Prostate gland (tissue), 2 donors: ENCODE data around the gene LY86. TPM values are rescaled to one million over a fixed set of nuclear protein-coding genes. Genes with fewer than 3 reads are reported as not detected.

Experiments
- DNase-seq: peaks from one replicate; pipeline ENCODE4 v3.0.0-alpha.2; 2019; ENCODE audit warnings: low spot score
- H3K27ac ChIP-seq, 2 donors: fragments of 200-600 bp; sonication (generic); 2 replicates each; pipeline ENCODE4 v1.5.1; 2017 to 2019
- H3K27me3 ChIP-seq: fragments of 200-600 bp; sonication (generic); replicated peaks from 2 replicates; pipeline ENCODE4 v1.5.1; 2019; ENCODE audit not compliant: insufficient read depth
- H3K36me3 ChIP-seq, 2 donors: fragments of 200-600 bp; sonication (generic); 1 replicate in 1 of 2; 2 replicates in 1 of 2; pipeline versions ENCODE4 v1.5.1 to v1.8.1; 2017 to 2019
- H3K4me1 ChIP-seq: fragments of 200-600 bp; sonication (generic); replicated peaks from 2 replicates; pipeline ENCODE4 v1.5.1; 2019
- H3K4me3 ChIP-seq, 2 donors: fragments of 200-600 bp; sonication (generic); 2 replicates each; pipeline ENCODE4 v1.5.1; 2017 to 2019
- H3K9me3 ChIP-seq: fragments of 200-600 bp; sonication (generic); 2 replicates; pipeline ENCODE4 v1.5.1; 2017
- CTCF ChIP-seq, 4 experiments: fragments of 200-600 bp in 2 of 4; fragments of 450-650 bp in 2 of 4; sonication (generic) in 2 of 4; IDR thresholded peaks; 1 replicate in 3 of 4; 2 replicates in 1 of 4; pipeline ENCODE4 v1.5.1; 2016 to 2019; ENCODE audit warnings: antibody characterized with exemption in 4 of 4, mild to moderate bottlenecking in 2 of 4, moderate library complexity in 2 of 4
- POLR2A ChIP-seq: fragments of 450-650 bp; IDR thresholded peaks from one replicate; pipeline ENCODE4 v1.6.1; 2016; ENCODE audit warnings: antibody characterized with exemption, mild to moderate bottlenecking
- POLR2AphosphoS5 ChIP-seq: sonication (generic); formaldehyde crosslinking; IDR thresholded peaks from one replicate; pipeline ENCODE4 v1.6.1; 2017; ENCODE audit warnings: antibody characterized with exemption
- WGBS: methylation state at CpG from one replicate; pipeline ENCODE4 v1.1.5; 2018; 5-methylcytosine and 5-hydroxymethylcytosine counted together
- intact Hi-C: fragments of 100-400 bp; cut with DNase I; formaldehyde crosslinking; loops from one replicate; pipeline ENCODE4 v1.14.2; 2022
- total RNA-seq, 2 donors: library from RNA; depleted of rRNA; stranded (reverse); fragments of >200 nt; gene quantifications; one replicate each; pipeline ENCODE4 v1.1.0, GENCODE V29; 2016

Gene LY86
- total RNA-seq, 2 donors from 2014 or later: 1.5 to 7.0 TPM

DNA sequence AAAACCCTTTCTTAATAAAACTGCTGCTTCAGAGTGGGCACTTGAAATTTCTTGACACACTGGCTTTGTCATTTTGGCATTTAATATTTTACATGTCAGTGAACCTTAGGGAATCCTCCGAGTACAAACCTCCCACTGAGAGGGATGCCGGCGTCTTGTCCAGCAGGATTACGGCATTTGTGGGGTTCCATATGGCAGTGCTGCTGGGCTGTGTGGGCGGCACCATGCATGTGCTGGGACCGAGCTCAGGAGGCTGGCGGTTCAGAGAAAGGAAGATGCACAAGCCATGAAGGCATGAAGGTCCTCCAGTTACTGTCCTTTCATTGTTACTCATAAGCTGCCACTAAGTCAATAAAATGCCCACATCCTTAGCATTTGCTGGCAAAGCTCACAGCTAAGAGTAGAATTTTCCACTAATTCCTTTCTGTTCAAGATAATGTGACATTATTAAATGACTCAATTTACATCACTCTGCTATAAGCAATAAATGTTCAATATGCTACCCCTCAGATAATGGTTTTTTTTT lies 61.4 kb downstream of the LY86 start:
- no peaks in the 10 kb centered on the region for H3K36me3 ChIP-seq
- no peak overlapping the region for H3K27ac ChIP-seq
- no peak for TF ChIP-seq POLR2AphosphoS5
- TF ChIP-seq POLR2A: no peak
- TF ChIP-seq CTCF (IDR thresholded peaks at IDR 0.05): no peak
- no peak overlapping the region for H3K4me3 ChIP-seq
- 85% methylated on average over 7 of the region's 7 CpGs for WGBS
- no peaks in the 10 kb centered on the region for H3K4me1 ChIP-seq
- H3K9me3 ChIP-seq: no peaks in the 10 kb centered on the region
- DNase-seq: no peak
- no peaks in the 10 kb centered on the region for H3K27me3 ChIP-seq
- intact Hi-C loops: no loop called here

- Histone ChIP-seq H3K27ac (no peak overlapping the region), H3K9me3 (no peaks in the 10 kb centered on the region), H3K4me3 (no peak overlapping the region), H3K4me1 (no peaks in the 10 kb centered on the region), H3K36me3 (no peaks in the 10 kb centered on the region), H3K27me3 (no peaks in the 10 kb centered on the region)
- DNase-seq: no peak
- TF ChIP-seq POLR2AphosphoS5: no peak
- no peak for TF ChIP-seq CTCF (IDR thresholded peaks at IDR 0.05)
- no peak for TF ChIP-seq POLR2A
- intact Hi-C loops: no loop called here
Measured at GRCh38 chr6:6650839-6651238, 62.3 kb downstream of the LY86 start.

GRCh38 chr6:6651335-6651734 lies 62.8 kb downstream of the LY86 start:
- Histone ChIP-seq H3K27ac (no peak overlapping the region), H3K27me3 (no peaks in the 10 kb centered on the region), H3K4me1 (no peaks in the 10 kb centered on the region), H3K4me3 (no peak overlapping the region), H3K36me3 (no peaks in the 10 kb centered on the region), H3K9me3 (no peaks in the 10 kb centered on the region)
- intact Hi-C loops: no loop called here
- TF ChIP-seq CTCF (IDR thresholded peaks at IDR 0.05) (no peak), POLR2A (no peak), POLR2AphosphoS5 (no peak)
- DNase-seq: no peak

GRCh38 chr6:6652932-6653331 lies 64.4 kb downstream of the LY86 start:
- Histone ChIP-seq H3K4me1 (no peaks in the 10 kb centered on the region), H3K36me3 (no peaks in the 10 kb centered on the region), H3K9me3 (no peaks in the 10 kb centered on the region), H3K4me3 (no peak overlapping the region), H3K27ac (no peak overlapping the region), H3K27me3 (no peaks in the 10 kb centered on the region)
- WGBS: 88% methylated on average over 5 of the region's 5 CpGs
- no peak for TF ChIP-seq POLR2A
- no peak for TF ChIP-seq CTCF (IDR thresholded peaks at IDR 0.05)
- DNase-seq: no peak
- intact Hi-C loops: no loop called here

DNA sequence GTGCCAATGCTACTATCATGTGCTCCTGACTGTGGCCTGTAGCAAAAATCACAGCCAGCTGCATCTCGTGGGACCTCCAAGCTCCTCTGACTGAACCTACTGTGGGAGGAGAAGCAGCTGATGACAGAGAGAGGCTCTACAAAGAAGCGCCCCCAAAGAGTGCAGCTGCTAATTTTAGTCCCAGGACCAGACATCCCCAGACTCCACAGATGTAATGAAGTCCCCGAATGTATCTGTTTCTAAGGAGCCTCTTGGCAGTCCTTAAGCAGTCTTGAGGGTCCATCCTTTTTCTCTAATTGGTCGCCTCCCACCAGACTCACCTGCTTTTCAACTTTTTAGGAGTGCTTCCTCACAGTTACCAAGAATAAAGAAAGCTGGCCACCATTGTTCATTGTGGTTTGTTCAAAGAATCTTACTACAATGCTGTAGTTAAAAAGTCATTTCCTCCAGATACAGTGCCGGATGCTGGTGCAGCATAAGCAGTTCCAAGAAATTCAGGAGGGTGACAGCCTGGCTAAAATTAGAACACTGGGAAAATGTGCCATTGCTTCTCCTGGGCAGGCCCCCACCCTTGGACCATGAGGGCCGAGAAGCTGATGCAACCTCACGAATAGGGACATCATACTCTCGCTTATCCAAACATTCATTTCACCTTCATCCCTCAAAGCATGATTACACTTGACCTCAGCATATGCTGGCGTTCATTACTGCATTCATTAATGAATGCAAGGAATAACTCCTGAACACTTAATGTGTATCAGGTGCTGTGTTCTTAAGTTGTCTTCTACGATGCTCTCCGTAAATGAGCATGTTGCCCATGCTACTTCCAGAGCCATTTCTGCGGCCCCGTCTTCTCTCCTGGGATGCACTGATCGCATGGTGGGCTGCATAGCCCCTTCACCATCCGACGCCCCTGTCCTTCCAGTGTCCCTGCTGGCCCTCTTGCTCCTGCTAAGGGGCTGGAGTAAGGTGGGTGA lies 66.4 kb downstream of the LY86 start:
- no peaks in the 10 kb centered on the region for H3K9me3 ChIP-seq
- no peak overlapping the region for H3K27ac ChIP-seq
- 69% methylated on average over 16 of the region's 16 CpGs for WGBS
- intact Hi-C loops: no loop called here
- no peak for TF ChIP-seq POLR2AphosphoS5
- TF ChIP-seq CTCF (IDR thresholded peaks at IDR 0.05): no peak
- TF ChIP-seq POLR2A: no peak
- no peaks in the 10 kb centered on the region for H3K36me3 ChIP-seq
- H3K4me1 ChIP-seq: no peaks in the 10 kb centered on the region
- no peaks in the 10 kb centered on the region for H3K27me3 ChIP-seq
- no peak for DNase-seq
- no peak overlapping the region for H3K4me3 ChIP-seq
